ENCODE results near the gene BCR. TPM values are rescaled to one million over a fixed set of nuclear protein-coding genes. Genes with fewer than 3 reads are reported as not detected.

BCR gene
- total and polyA plus RNA-seq, 2 of the 13 experiments (the other 11 are each of a cell fraction or from before 2014, with no cell fraction given), result 19.9 to 33.6 TPM

DNA sequence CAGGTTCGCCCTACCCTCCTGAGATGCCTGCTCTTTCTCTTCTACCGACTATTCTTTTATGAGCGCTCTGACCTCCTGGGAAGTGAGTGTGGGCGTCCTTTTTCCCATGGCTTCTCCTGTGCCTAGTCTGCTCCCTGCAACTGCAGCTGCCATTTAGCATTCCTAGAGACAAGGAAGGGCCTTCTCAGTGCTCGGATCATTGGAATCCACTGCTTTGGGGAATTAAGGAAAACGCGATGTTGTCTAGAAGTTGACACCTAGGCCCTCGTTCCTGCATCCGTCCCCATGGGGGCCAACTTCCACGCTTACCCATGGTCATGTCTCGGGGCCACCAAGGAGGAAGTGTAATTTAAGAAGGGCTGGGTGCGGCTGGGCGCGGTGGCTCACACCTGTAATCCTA lies 95.4 kb downstream of the BCR start (continued):
- TF ChIP-seq, protein P1, sequence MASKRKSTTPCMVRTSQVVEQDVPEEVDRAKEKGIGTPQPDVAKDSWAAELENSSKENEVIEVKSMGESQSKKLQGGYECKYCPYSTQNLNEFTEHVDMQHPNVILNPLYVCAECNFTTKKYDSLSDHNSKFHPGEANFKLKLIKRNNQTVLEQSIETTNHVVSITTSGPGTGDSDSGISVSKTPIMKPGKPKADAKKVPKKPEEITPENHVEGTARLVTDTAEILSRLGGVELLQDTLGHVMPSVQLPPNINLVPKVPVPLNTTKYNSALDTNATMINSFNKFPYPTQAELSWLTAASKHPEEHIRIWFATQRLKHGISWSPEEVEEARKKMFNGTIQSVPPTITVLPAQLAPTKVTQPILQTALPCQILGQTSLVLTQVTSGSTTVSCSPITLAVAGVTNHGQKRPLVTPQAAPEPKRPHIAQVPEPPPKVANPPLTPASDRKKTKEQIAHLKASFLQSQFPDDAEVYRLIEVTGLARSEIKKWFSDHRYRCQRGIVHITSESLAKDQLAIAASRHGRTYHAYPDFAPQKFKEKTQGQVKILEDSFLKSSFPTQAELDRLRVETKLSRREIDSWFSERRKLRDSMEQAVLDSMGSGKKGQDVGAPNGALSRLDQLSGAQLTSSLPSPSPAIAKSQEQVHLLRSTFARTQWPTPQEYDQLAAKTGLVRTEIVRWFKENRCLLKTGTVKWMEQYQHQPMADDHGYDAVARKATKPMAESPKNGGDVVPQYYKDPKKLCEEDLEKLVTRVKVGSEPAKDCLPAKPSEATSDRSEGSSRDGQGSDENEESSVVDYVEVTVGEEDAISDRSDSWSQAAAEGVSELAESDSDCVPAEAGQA (IDR thresholded peaks at IDR 0.05; ENCODE audit: low read depth), result no peak
- TF ChIP-seq, protein P1 (CRISPR knock-in tag; IDR thresholded peaks at IDR 0.05; ENCODE audit: borderline replicate concordance), result no peak

DNA sequence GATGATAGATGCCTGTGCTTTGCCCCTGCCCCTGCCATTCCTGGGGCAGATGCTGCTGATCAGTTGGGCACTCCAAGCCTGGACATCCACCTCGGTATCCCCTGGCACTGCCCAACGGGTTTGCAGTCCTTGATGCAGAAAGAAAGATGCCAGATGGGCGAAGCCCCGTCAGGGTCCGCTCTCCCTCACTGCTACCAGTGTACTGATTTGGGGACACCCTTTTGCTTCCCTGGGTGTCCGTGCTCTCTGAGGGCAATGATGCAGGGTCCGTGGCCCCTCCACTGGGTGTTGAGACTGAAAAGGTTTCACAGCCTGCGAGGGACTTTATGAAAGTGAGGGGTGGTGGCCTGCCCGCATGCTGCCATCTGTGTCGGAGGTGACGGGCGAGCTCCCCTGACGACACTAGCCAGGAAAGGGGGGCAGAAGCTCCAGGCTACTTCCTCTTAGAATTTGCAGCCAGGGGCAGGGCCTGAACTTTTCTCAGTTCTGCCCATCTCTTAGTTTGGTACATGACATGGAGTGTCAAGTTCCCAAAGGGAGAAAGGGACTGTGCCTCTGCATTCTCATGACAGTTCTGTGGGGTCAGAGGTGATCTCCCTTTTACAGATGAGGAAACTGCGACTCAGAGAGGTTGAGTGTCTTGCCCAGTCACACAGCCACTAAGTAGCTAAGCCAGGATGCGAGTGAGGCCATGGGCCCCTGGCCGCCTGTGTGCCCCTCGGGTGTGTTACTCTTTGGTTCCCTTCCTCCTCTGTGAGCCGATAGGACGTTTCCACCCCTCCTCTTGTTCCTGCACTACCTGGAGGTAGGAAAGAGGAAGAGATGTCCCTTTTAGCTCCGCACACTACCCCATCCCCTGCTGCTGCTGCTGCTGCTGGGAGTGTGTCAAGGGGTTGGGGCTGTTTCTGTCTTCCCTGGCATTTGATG lies 96.6 kb downstream of the BCR start:
- no peaks in the 10 kb centered on the region for H3K27me3 ChIP-seq (ENCODE audit: control insufficient read depth in 1 of 2, insufficient read depth in 2 of 2, low read length in 2 of 2)
- H3K9me3 ChIP-seq (ENCODE audit: low read length), result no peaks in the 10 kb centered on the region
- DNase-seq (ENCODE audit: low spot score), result no peak
- H3K4me1 ChIP-seq (ENCODE audit: insufficient read depth, low read length), result 0 out of 2 replicates have a peak, but pooled peaks cover 1% of the 10 kb centered on the region
- H4K20me1 ChIP-seq (ENCODE audit: insufficient read depth, low read length), result no peaks in the 10 kb centered on the region
- POLR2A ChIA-PET, result no interaction called here
- BruUV-seq (replicated peaks), result no TSS peak
- no peaks in the 10 kb centered on the region for H3K79me2 ChIP-seq (ENCODE audit: insufficient read depth, low read length)
- in situ Hi-C loops (cut with HindIII; ENCODE audit: extremely low pct_ligation_motif_present, low pct_unique_long_range_greater_than_20kb), result loop anchor here (25.0 kb wide), 1 partner anchor 315 kb away; no protein-coding TSS in a partner anchor
- CTCF ChIA-PET (ENCODE audit: low intra/inter-chr PET ratio, low total read pairs), result no interaction called here
- no peak overlapping the region for H2AFZ ChIP-seq (ENCODE audit: low read length)
- H3K4me2 ChIP-seq (ENCODE audit: low read depth, low read length), result no peak overlapping the region
- WGBS (ENCODE audit: low lambda C conversion rate), result 98% methylated on average over 7 of the region's 20 CpGs
- H3K36me3 ChIP-seq (replicated peaks in 1 of 2; ENCODE audit: control insufficient read depth in 1 of 2, insufficient read depth in 2 of 2, low read length in 2 of 2), result peaks cover 26 to 82% of the 10 kb centered on the region in 2 experiments
- H3K4me3 ChIP-seq (replicated peaks in 1 of 3; ENCODE audit: insufficient read depth in 1 of 3, low read depth in 2 of 3, low read length in 3 of 3), result no peak overlapping the region
- ATAC-seq, result no peak
- no peak overlapping the region for H3K9ac ChIP-seq (ENCODE audit: insufficient read depth, low read depth, low read length)
- intact Hi-C loops (cut with micrococcal nuclease; ENCODE audit: unreplicated experiment), result no loop called here
- FAIRE-seq, result no peak
- no peak overlapping the region for H3K27ac ChIP-seq (ENCODE audit: extremely low read length, insufficient read depth, low read length)
- TF ChIP-seq ZSCAN25 (CRISPR knock-in tag; IDR thresholded peaks at IDR 0.05), result no peak
- TF ChIP-seq, protein P2, sequence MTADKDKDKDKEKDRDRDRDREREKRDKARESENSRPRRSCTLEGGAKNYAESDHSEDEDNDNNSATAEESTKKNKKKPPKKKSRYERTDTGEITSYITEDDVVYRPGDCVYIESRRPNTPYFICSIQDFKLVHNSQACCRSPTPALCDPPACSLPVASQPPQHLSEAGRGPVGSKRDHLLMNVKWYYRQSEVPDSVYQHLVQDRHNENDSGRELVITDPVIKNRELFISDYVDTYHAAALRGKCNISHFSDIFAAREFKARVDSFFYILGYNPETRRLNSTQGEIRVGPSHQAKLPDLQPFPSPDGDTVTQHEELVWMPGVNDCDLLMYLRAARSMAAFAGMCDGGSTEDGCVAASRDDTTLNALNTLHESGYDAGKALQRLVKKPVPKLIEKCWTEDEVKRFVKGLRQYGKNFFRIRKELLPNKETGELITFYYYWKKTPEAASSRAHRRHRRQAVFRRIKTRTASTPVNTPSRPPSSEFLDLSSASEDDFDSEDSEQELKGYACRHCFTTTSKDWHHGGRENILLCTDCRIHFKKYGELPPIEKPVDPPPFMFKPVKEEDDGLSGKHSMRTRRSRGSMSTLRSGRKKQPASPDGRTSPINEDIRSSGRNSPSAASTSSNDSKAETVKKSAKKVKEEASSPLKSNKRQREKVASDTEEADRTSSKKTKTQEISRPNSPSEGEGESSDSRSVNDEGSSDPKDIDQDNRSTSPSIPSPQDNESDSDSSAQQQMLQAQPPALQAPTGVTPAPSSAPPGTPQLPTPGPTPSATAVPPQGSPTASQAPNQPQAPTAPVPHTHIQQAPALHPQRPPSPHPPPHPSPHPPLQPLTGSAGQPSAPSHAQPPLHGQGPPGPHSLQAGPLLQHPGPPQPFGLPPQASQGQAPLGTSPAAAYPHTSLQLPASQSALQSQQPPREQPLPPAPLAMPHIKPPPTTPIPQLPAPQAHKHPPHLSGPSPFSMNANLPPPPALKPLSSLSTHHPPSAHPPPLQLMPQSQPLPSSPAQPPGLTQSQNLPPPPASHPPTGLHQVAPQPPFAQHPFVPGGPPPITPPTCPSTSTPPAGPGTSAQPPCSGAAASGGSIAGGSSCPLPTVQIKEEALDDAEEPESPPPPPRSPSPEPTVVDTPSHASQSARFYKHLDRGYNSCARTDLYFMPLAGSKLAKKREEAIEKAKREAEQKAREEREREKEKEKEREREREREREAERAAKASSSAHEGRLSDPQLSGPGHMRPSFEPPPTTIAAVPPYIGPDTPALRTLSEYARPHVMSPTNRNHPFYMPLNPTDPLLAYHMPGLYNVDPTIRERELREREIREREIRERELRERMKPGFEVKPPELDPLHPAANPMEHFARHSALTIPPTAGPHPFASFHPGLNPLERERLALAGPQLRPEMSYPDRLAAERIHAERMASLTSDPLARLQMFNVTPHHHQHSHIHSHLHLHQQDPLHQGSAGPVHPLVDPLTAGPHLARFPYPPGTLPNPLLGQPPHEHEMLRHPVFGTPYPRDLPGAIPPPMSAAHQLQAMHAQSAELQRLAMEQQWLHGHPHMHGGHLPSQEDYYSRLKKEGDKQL (CRISPR knock-in tag; IDR thresholded peaks at IDR 0.05; ENCODE audit: low read depth), result no peak
- TF ChIP-seq, protein P3, sequence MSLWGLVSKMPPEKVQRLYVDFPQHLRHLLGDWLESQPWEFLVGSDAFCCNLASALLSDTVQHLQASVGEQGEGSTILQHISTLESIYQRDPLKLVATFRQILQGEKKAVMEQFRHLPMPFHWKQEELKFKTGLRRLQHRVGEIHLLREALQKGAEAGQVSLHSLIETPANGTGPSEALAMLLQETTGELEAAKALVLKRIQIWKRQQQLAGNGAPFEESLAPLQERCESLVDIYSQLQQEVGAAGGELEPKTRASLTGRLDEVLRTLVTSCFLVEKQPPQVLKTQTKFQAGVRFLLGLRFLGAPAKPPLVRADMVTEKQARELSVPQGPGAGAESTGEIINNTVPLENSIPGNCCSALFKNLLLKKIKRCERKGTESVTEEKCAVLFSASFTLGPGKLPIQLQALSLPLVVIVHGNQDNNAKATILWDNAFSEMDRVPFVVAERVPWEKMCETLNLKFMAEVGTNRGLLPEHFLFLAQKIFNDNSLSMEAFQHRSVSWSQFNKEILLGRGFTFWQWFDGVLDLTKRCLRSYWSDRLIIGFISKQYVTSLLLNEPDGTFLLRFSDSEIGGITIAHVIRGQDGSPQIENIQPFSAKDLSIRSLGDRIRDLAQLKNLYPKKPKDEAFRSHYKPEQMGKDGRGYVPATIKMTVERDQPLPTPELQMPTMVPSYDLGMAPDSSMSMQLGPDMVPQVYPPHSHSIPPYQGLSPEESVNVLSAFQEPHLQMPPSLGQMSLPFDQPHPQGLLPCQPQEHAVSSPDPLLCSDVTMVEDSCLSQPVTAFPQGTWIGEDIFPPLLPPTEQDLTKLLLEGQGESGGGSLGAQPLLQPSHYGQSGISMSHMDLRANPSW (CRISPR knock-in tag; IDR thresholded peaks at IDR 0.05; ENCODE audit: borderline replicate concordance), result no peak
- TF ChIP-seq NR2C2 (CRISPR knock-in tag; IDR thresholded peaks at IDR 0.05; ENCODE audit: borderline replicate concordance), result no peak
